ENCODE measurements around the gene NUBP2.

Gene NUBP2

GRCh38 chr16:1782408-1783264 is at the start of gene NUBP2, which contains the start of gene SPSB3:
NUBP2 (plus strand) TSS chr16:1782960; CDS start chr16:1783021, 61 bp downstream.
SPSB3 (minus strand) TSS chr16:1782571; CDS start chr16:1781483, 1,088 bp downstream.
- DNase-seq, result peak; percentile 99

- DNase-seq, result no peak
Observed at GRCh38 chr16:1734123-1734522, 48.6 kb upstream of the NUBP2 start.

- no peak for DNase-seq
Observed at GRCh38 chr16:1734816-1735215, 47.9 kb upstream of the NUBP2 start.

- DNase-seq, result no peak
Observed at GRCh38 chr16:1740234-1740633, 42.5 kb upstream of the NUBP2 start.

- no peak for DNase-seq
Observed at GRCh38 chr16:1740781-1741490, 41.8 kb upstream of the NUBP2 start.

GRCh38 chr16:1741553-1742165 is 41.1 kb upstream of the NUBP2 start:
- no peak for DNase-seq

GRCh38 chr16:1743376-1744337 is 39.1 kb upstream of the NUBP2 start:
- DNase-seq, result no peak

GRCh38 chr16:1744338-1744840 is 38.4 kb upstream of the NUBP2 start:
- DNase-seq, result no peak

GRCh38 chr16:1745181-1745899 is 37.4 kb upstream of the NUBP2 start:
- no peak for DNase-seq

- no peak for DNase-seq
Observed at GRCh38 chr16:1745900-1746692, 36.7 kb upstream of the NUBP2 start.

GRCh38 chr16:1746693-1747195 is 36.0 kb upstream of the NUBP2 start:
- DNase-seq, result no peak

GRCh38 chr16:1747934-1748333 is 34.8 kb upstream of the NUBP2 start:
- DNase-seq, result no peak

GRCh38 chr16:1749152-1750117 is 33.3 kb upstream of the NUBP2 start:
- no peak for DNase-seq

GRCh38 chr16:1751946-1752345 is 30.8 kb upstream of the NUBP2 start:
- no peak for DNase-seq

- DNase-seq, result no peak
Observed at GRCh38 chr16:1752853-1753252, 29.9 kb upstream of the NUBP2 start.

- DNase-seq, result no peak
Observed at GRCh38 chr16:1754204-1754603, 28.6 kb upstream of the NUBP2 start.

GRCh38 chr16:1757714-1758461 is 24.9 kb upstream of the NUBP2 start:
- DNase-seq, result no peak

- no peak for DNase-seq
Observed at GRCh38 chr16:1758923-1759322, 23.8 kb upstream of the NUBP2 start.

Data from NCI-H446 treated with DMSO at 0.1 percent for 48 hours (cell line).